GM21619 (cell line): ENCODE measurements around the gene PSMG3.

Experiments
- ATAC-seq: cut with Tn5 transposase; IDR thresholded peaks from one replicate; pipeline ENCODE4 v1.9.1; 2021; ENCODE audit not compliant: unreplicated experiment

The PSMG3 gene

GRCh38 chr7:1546909-1547776, 22.7 kb downstream of the PSMG3 start:
- ATAC-seq = no peak

GRCh38 chr7:1546274-1546908, 23.4 kb downstream of the PSMG3 start:
- ATAC-seq = no peak

- ATAC-seq = no peak
Measured at GRCh38 chr7:1545417-1546246, 24.2 kb downstream of the PSMG3 start.

DNA sequence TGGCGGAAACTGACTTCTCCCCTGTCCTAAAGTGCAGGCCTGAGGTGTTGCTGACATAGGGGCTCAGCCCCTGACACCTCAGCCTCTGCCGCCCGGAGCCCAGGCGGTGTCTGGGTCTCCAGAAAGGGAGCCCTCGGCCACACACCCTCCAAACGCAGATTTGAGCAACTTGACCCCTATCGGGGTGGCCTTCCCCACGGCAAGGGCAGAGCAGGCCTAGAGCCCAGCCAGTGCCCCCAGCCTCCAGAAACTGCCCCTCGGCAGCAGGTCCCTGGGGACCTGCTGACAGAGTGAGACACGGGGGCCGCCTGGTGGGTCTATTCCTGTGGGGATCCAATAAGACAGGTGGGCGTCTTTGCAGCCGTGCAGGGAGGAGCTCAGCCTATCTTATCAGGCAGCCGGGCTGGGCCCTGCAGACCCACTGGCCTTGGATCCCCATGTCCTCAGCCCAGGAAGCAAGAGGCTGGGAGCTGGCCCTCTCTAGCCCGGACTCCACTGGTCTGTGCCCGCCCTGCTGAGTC, 24.9 kb downstream of the PSMG3 start:
- ATAC-seq = no peak

GRCh38 chr7:1544178-1544895, 25.5 kb downstream of the PSMG3 start:
- no peak for ATAC-seq

- no peak for ATAC-seq
Measured at GRCh38 chr7:1543826-1544177, 26.0 kb downstream of the PSMG3 start.

- ATAC-seq = no peak
Measured at GRCh38 chr7:1542841-1543747, 26.7 kb downstream of the PSMG3 start.

DNA sequence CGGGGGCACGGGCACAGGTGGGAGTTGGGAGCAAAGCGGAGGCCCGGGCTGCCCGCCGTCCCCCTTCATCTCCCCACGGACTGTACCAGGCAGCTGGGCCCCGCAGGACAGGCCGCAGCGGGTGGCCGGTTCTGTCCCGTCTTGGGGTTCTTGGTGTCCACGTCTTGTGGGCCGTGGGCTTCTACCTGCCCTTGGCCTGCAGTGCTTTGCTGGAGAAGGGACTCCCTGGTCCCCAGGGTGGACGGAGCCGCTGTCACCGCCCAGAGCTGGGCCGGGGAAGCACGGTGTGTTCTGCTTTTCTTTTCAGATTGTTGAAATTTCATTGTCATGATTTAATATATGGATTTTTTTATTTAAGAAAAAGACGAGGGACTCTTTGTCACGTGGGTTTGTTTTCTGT, 27.5 kb downstream of the PSMG3 start:
- no peak for ATAC-seq

- ATAC-seq = no peak
Measured at GRCh38 chr7:1541431-1542162, 28.2 kb downstream of the PSMG3 start.

- ATAC-seq = no peak
Measured at GRCh38 chr7:1540776-1541271, 29.0 kb downstream of the PSMG3 start.

GRCh38 chr7:1539882-1540775, 29.7 kb downstream of the PSMG3 start:
- ATAC-seq = no peak

DNA sequence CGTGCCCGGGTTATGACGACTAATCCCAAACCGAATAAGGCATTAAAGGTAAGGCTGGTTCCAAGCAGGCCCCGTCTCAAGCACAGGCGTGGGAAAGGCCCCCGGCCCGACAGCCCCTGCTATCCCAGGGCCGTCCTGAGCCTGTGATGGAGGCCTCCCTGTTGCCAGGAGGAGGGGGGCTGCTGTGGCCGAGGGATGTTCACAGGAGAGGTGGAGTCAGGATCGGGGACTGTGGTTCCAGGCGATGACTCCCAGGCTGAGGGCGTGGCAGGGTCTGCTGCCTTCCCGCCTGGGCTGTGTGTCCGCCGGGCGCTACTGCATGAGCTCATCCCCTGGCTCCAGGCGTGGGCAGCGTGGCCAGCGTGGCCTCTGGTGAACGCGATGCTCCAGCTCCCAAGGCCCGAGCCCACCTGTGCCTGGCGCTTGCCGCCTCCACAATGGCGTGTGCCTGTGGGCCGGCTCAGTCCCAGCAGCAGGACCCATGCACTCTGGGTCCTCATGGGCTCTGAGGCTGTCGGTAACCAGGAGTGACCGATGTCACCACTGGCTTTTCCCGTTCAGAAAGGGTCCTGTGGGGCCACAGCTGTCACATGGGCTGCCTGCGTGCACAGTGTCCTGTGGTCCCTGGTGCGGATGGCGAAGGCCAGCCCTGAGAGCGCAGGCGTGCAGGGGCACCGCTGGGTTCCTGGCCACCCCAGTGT, 30.5 kb downstream of the PSMG3 start:
- ATAC-seq = no peak

DNA sequence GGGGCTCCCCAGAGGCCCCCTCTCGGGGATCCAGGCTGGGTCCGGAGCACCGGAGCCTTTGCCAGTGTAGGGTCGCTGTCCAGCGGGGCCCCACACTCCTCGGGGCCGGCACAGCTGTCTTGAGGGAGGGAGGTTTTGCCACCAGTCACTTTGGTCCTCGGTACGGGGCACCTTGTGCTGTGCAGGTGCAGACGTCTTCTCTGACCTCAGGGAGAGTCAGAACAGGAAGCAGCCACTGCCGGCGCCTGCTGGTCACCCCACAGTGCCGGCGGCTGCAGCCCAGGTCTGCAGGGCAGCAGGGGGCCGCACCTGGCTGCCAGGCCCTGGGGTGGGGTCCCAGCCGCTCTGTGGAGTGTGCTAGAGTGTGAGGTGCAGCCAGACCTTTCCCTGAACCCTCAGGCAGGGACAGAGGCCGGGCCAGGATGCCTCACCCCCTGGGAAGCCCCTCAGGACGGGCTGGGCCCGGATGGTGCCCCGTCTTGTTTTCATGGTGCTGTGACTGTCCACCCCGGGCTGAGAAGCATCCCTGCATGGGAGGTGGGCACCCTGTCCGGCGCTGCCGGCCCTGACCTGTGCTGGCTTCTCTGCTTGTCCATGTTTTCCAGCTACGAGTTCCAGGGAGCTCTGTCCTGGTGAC, 31.2 kb downstream of the PSMG3 start:
- ATAC-seq = no peak

GRCh38 chr7:1537535-1538412, 32.1 kb downstream of the PSMG3 start:
- no peak for ATAC-seq

GRCh38 chr7:1536743-1537534, 32.9 kb downstream of the PSMG3 start:
- no peak for ATAC-seq
